NCI-H345 treated with DMSO at 0.1 percent for 48 hours (cell line): ENCODE measurements around the gene CRYM.
"Not testable (repeated sequence)": the region's sequence is repeated elsewhere in the genome, so short reads cannot be mapped to it uniquely, and the experiment has no call there.

Source experiments
- DNase-seq: peaks from one replicate; lab custom pipeline; 2025; ENCODE audit not compliant: unreplicated experiment; lab: John Stamatoyannopoulos, UW

The CRYM gene

DNA sequence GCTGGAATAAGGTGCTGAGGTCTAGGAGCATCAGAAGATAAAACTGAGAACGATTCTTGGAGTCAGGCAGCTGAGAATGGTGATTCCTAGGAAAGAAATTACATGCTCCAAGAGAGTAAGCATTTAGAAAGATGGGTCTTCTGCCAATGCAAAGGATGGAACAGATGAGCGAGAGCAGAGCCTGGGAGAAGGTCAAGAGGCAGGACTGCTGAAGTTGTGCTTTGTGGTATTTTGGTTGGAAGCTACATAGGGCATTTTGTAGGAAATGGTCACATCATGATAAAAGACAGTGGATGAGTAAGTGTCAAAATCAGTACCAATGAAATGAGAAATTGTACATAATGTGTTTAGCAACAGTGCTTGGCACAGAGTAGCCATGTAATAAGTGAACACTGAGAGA is 1.4 kb upstream of the CRYM start:
- DNase-seq = no peak

DNA sequence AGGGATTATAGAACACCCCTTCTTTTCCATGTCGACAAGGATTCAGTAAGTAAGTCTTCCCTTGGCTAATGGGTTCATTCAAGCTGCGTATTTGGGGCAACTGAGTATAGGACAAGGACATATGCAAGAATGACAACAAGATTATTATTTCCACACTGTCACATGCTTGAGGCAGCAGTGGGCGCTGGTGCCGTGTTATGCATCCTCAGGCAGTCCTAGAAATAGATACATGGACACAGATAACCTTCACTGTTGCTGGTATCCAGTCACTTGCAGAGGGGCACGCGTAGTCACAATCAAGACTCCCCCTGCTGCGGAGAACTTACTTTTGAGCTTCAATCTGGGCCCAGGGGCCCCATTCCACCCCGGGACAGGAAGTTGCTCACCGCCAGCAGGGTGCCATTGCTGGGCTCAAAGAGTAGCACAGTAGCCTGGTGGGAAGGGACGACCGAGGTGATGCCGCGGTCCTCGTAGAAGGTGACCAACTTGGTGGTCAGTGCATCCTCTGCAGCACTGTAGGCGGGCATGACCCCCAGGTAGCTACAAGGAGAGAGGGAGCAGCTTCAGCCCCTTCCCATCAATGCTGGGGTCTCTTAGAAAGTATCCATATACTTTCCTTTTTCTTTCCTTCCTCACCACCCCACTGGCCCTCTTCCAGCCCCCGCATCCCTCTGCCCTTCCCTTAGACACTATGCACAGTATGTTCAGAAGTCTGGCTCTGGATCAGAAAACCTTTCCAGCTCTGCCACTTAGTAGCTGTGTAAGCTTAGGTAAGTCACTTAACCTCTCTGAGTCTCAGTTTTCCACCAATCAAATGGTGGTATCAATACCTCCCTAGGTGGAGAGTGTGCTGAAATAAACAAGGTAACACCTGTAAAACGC is 804 bp downstream of the CRYM start:
- DNase-seq = no peak

DNA sequence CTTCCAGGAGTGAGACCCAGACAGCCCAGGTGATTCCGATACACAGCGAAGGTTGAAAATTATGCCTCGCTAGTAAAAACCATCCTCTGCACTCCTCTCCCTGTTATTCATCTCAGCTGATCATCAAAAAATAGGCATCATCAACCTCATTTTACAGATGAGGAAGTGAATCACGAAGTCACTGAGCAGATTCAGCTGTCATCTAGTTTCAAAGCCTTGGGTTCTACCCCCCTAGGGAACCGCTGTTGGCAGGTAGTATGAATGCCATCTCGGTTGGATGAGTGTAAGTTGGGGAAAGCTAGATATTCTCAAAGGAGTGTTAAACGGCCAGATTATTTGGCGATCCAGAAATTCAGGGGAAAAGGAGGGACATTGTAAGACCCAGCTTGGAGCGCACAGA is 2.0 kb downstream of the CRYM start:
- no peak for DNase-seq

DNA sequence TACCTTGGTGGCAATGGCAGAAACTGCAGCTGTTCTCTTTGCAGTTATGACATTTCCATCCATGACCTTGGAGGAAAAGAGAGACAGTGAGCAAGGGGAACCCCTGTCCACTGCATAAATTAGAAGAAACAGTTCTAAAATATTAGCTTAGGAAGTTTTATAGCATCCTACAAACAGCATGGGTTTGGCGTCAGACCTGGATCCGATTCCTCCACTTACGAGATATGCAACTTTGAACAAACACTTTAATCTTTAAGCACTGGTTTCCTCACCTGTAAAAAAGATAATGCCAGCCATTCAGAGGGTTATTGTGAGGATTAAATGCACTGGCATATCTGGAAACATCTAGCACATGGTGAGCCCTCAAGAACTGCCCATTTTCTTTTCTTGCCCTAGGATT is 2.6 kb downstream of the CRYM start:
- DNase-seq = no peak

DNA sequence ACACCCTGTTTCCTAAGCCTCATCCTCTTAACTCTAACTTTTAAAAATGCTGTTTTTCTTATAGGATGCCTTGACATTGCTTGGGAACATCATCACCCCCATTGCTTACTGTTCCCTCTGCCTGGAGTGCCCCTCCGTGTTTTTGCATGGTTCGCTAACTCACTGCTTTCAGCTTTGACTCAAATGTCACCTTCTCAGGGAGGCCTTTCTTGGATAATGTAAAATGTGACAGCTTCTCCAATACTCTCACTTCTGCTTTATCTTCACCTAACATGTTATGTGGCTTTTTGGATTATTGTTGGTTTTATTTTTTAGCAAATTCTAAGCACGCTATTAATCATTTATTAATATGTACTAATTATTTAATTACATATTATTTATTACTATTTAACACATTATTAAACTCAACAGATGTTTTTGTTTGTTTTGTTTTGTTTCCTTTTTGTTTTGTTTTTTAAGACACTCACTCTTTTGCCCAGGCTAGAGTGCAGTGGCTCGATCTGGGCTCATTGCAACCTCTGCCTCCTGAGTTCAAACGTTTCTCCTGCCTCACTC is 3.8 kb downstream of the CRYM start:
- DNase-seq = no peak

DNA sequence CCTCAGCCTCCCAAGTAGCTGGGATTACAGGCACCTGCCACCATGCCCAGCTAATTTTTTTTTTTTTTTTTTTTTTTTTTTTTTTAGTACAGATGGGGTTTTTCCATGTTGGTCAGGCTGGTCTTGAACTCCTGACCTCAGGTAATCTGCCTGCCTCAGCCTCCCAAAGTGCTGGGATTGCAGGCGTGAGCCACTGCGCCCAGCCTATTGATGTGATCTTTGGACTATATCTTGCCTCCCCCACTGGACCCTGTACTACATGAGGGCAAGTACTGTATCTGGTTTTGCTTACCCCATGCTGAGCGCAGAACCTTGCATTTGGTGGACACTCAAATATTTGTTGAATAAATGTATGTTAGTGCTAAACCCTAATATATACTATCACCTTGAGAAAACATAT is 5.3 kb downstream of the CRYM start:
- not testable (repeated sequence) for DNase-seq

DNA sequence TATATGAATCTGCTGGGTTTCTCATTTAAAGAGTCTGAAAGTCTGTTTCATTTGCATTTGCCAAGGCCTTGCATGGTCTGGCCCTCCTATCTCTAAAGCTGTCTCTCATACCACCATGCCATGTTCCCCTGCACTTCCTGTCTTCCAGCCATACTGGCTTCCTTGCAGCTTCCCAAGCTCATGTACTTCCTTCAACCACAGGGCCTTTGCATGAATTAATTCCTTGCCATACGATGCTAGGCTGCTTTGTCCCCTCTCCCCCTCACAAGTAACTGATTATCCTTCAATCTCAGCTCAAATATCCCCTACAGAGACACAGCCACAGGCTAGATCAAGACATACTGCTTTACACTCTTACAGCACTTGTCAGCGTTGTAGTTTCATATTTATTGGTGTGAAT is 5.8 kb downstream of the CRYM start:
- DNase-seq = no peak

DNA sequence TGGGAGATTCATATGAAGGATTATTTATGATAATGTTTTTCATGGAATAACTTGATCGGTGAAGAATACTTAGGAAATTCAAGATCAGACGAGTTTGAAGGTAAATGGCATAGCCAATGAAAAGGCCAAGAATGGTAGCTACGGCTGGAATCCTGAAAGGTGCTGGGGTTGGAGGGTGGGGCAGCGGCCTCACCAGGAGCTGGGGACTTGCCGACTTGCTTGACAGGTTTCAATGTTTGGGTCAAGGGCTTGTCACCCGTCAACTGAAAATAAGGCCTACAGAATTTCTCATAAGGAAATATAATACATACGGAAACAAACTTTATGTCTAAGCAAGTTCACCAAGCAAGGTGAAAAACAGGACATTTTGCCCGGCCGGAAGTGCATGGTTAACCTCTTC is 9.9 kb downstream of the CRYM start:
- DNase-seq = no peak

DNA sequence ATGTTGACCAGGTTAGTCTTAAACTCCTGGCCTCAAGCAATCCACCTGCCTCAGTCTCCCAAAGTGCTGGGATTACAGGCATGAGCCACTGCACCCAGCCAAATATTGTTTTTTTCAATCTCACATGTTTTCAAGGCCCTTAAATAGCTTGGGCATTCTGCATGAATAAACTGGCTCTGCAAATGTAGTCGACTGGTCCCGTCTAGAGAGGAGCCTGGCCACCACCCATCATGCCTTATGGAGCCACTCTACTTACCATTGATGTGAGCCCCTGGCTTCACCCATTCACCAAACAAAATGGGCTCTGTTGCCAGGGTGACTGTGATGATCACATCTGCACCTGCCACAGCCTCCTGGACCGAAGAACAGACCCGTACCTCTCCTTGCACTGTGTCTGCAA is 10.8 kb downstream of the CRYM start:
- DNase-seq = no peak

DNA sequence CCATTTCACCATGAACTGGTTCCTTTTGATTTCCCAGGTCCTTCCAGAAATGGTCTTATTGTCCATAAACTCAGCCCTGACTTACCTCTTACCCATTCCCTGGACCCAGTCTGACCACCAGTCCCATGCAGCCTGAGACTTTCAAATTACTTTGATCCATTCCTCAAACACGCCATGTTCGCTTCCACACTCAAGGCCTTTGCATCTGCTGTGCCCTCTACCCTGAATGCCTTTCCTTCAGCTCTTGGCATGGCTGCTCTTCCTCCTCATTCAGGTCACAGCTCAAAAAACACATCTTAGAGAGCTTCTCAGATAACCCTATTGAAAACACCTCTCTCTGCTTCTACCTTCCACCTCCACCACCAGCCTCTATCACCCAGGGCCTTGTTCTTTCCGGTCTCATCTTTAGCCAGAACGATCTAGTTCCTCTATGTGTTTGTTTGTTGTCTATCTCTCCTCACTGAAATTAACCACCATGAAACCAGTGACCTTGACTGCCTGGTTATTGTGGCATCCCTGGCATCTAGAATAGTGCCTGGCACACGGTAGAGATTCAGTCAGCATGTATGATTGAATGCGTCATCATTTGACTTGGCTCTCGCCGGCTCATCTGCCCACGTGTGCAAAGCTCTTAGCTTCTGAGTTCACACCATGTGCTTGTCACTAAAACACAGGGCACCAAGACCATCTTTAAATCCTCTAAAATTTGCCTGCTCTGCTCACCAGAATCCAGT is 12.8 kb downstream of the CRYM start:
- DNase-seq = no peak

DNA sequence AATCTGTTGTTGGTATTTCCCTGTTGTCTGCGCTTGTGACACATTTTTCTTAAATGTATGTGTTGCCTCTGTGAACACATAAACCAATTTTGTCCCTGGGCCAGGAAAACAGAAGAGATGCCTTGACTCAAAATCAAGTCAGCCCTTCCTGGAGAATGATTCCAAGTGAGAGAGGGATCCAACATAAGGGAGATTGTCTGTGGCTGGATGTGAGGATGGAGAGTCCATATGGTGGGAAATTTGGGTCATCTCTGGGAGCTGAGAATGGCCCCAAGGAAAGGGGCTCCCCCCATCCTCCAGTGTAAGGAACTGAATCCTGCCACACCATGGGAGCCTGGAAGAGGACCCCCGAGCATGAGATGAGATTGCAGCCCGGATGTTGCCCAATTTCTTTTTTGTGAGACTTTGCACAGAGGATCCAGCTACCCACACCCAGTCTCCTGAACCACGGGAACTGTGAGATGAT is 13.5 kb downstream of the CRYM start:
- no peak for DNase-seq

DNA sequence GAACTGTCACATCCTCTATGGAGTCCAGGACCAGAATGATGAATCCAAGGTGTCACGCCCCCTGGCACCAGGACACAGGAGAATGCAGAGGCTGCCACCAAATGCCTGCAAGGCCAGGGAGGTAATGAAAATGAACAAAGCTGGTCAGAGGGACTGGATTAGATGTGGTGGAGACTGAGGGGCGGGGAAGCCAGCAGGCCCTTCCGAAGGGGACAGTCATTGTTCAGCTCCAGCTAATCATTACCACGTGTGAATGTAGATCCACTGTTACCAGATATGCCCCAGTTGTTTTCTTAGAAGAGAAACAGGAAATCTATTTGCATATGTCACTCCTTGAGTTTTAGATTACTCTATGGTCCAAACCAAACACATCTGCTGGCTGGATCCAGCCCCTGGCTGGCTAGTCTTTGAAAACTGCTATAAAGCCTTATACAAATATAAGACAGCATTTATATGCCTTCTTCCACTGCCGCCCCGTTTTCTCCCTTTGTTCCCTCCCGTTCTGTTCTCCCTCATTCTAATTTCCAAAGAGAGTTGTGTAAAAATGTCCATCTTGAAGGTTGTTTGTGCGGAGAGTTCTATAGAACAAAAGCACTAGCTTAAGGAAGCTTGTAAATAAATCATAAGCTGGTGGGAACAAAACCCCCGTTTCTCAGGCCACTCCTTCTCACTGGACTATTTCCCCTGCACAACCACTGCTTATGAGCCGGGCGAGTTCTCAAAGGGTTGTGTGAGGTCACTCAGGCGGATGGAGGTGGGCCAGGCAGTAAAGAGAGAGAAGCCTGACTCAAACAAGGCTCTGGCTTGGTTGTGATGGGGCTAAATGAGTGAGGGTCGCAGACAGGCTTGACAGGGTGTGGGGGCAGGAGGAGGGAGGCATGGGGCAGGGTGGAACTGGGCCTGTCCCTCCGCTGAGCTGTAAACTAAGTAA is 14.2 kb downstream of the CRYM start:
- peak; percentile 37 for DNase-seq

DNA sequence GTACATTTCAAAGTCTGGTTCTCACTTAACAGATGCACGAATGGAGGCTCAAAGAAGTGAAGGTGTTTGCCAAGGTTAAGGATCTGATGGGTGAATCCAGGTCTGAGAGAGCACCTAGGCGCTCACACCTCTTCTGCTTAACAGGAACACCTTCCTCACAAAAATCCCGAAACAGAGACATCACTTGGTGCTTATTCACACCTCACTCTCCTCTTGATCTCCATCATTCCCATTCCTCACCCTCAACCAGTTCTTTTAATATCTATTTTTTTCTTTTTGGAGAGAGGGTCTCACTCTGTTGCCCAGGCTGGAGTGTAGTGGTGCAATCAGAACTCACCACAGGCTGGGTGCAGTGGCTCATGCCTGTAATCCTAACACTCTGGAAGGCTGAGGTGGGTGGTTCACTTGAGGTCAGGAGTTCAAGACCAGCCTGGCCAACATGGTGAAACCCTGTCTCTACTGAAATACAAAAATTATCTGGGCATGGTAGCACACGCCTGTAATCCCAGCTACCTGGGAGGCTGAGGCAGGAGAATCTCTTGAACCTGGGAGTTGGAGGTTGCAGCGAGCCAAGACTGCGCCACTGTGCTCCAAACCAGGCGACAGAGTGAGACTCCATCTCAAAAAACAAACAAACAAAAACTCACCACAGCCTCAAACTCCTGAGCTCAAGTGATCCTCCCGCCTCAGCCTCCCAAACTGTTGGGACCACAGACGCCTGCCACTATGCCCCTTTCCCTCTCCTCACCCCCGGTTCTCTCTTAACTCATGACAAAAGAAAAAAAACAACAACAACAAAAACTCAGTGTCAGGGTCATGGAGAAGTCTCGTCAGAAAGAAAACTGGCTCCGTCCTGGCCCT is 15.1 kb downstream of the CRYM start:
- DNase-seq = no peak

DNA sequence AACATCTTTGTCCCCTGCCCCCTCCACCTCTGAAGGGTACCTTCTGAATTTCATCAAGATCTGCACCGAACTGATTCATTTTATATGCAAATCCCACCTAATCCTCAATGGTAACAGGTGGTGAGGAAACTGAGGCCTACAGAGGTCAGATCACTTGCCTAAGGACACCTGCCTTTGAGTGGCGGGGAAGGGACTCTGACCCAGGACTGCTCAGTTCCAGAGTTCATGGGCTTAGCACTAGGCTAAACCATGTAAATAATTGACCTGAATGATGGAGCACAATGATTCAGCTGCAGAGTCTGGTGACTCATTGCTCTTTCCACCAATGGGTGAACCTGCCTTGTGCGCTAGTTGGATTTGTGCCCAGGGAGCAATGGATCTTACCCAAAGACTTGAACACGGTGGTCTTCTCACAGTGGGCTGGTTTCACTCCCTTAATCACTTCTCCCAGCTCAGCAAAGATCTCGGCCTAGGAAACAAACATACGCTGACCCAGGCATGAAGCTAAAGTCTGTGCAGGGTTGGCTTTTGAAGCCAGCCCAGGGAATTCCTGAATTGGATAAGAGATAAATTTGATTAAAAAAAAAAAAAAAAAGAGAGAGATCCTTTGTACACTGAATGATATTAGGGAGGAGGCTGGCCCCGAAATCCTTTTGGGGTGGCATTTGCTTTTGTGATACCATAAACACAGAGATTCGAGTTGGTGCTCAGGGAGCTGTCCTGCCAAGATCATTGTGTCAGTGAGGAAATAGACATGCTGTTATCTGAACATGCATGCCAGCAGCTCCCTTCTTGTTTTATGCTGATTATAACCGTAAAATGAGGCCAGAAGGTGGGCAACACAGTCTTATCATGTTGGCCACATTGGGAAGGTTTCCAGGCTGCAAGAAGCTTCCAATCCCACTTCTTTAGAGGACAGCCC is 17.0 kb downstream of the CRYM start:
- DNase-seq = no peak

DNA sequence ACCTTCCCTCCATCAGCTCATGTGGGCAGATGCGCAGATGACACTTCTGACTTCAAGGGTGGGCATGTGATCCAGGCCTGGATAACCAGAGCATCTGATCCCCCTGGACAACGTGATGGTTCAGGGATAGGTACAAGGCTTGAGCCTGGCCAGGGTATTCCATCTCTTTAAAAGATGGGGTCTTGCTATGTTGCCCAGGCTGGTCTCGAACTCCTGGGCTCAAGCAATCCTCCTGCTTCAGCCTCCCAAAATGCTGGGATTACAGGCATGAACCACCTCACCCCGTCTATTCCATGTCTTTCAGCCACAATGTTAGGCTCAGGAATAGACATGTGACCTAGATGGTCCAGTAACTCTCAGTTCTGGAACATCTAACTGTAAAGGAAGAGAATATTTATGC is 20.8 kb downstream of the CRYM start:
- no peak for DNase-seq

DNA sequence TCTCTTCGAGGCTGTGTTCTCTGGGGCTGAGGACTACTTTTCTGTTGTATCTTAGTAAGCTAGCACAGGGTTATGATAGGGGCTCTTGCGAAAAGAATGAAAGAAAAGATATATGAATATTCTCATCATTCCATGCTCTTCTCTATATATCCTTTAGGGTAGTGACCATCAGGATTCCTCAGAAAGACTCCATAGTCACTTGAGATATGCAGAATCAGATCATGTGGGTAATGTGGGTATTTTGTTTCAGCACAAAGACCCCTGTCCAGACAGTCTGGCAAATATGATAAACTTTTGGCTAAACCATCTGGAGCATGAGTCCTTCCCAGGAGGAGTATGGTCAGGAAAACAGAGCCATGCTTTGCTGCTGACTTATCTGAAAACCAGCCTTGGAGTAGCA is 21.5 kb downstream of the CRYM start:
- no peak for DNase-seq

DNA sequence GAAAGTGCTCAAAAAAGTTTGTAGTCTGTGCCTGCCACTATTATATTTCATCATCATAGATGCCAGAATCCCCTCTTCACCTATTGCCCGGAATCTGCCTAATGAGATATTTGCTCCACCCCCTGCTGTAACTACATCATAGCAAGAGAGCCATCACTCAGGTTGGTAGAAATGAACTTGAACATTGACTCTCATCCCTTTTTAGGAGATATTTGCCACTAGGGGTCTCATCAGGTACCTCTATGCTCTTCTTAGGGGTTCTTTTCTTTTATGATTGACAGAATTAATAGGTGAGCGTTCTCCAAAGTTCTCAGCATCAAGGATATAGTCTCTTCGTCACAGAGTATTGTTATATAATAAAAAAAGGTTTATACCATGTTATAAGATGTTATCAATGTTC is 24.6 kb downstream of the CRYM start:
- no peak for DNase-seq

DNA sequence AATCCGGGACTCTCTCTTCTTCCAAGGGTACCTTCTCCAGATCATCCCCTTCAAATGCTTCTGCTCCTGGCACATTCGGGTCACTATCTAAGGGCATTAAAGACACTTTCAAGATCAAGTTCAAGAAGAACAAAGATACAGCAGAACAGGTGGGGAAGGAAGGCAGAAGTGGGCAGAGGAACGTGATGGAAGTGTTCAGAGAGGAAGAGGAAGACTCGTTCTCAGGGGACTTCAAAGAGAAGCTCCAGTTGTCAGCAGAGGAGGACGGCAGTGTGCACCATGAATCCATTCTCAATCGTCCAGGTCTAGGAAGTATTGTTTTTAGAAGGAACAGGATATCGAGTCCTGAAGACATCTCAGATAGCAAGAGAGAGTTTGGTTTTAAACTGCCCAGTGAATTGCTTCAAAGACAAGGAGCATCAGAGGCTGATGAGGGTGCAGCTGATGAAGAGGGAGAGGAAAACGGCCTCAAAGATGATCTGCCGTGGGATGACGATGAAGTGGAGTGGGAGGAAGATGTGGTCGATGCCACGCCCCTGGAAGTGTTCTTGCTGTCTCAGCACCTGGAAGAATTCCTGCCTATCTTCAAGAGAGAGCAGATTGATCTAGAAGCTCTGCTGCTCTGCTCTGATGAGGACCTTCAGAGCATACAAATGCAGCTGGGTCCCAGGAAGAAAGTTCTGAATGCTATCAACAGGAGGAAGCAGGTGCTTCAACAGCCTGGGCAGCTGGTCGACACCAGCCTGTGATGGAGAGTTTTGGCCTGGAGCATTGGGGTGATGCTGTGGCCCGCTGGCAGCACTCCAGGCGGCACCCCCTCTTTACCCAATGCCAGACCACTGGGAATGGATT is 27.8 kb downstream of the CRYM start:
- no peak for DNase-seq
